ENCODE results near the gene ASIC1.

ASIC1 gene

DNA sequence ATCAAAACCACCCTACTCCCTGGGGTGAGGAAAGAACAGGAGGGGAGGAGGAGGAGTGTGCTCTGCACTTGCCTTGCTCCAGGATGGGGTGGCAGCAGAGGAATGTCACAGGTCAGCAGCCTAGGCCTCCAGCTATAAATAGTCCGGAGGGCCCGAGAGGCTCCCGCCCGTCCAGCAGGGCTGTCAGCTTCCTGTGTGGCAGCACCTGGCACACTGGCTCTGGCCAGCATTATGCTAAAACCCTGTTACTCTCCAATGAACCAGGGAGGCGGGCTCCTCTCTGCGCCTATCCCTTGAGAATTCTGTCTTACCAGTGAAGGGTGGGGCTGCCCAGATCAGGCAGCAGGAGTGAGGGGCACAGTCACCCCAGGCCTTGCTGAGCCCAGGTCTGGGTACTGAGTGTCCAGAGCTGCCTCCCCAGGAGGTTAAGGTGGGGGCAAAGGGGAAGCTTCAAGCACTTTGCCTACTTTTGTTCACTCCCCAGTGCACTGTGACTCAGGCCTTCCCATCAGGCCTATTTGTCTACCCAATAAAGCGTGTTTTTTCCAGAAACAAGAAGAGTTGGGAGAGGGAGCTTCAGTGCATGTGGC, 53.5 kb downstream of the ASIC1 start:
- TF ChIP-seq Cebpa-rat (IDR thresholded peaks at IDR 0.05): no peak
- Histone ChIP-seq H3K4me1 (peaks cover 63% of the 10 kb centered on the region), H4K20me1 (peaks cover 32% of the 10 kb centered on the region), H3K36me3 (peaks cover 17% of the 10 kb centered on the region), H3K9ac (peak overlapping the region; percentile 79), H3K27me3 (no peaks in the 10 kb centered on the region), H3K9me3 (no peaks in the 10 kb centered on the region), H3K4me2 (peak overlapping the region; percentile 94), H3K4me3 (peak overlapping the region; percentile 99), H3K27ac (peak overlapping the region; percentile 88)

DNA sequence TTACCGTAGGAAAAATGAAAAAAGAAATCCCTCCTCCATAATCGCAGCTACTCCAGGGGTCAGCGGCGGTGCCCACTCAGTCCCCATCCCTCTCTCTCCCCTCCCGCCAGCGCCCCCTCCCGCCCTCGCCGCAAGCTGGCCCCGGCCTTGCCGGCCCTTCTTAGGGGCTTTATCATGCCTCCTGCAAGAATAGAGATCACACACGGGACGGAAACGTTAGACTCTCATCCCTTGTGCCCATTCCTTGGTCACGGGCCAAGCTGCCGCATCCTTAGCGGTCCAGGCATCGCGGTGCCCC, 53.9 kb downstream of the ASIC1 start:
- peak overlapping the region; percentile 79 for H3K9ac ChIP-seq
- peaks cover 63% of the 10 kb centered on the region for H3K4me1 ChIP-seq
- TF ChIP-seq Cebpa-rat (IDR thresholded peaks at IDR 0.05): no peak
- peaks cover 36% of the 10 kb centered on the region for H4K20me1 ChIP-seq
- no peaks in the 10 kb centered on the region for H3K27me3 ChIP-seq
- peak overlapping the region; percentile 99 for H3K4me3 ChIP-seq
- peak overlapping the region; percentile 88 for H3K27ac ChIP-seq
- peak overlapping the region; percentile 94 for H3K4me2 ChIP-seq
- H3K36me3 ChIP-seq: peaks cover 21% of the 10 kb centered on the region
- H3K9me3 ChIP-seq: no peaks in the 10 kb centered on the region

DNA sequence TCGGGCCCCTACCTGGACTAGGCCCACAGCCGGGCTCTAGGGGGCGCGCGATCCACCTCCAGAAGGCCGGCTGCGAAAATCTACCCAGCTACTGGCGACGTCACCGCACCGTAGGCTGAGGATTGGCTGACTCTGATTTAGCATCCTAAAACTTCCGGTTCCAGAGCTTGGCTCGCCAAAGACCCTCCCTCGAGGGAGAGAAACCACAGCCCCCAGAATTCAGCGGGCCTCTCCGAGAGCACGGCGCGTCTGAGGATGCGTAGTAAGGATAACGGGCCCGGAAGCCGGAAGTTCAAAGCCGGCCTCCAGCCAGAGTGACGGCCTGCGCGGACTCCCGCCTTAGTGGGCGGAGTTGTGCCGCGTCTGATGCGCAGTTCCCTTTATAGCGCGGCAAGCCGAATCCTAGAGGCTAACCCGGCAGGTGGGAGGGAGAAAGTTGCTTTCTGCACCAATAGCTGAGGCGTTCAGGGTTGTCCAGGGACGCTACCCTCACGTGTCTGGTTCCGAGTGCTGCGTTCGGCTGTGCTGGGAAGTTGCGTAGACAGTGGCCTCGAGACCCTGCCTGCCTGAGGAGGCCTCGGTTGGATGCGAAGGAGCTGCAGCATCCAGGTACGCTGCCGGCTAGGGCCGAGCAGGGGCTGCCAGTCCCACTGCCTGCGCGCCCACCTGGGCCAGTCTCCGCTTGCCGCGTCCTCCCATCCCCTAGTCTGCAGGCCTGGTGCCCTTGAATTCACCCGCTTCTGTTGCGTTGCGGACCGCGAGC, 54.5 kb downstream of the ASIC1 start, which contains the start of gene COX14:
COX14 (plus strand) TSS at position 544 of the 763 bp plus-strand sequence. CDS start 7,808 bp downstream, outside the sequence.
- Histone ChIP-seq H3K9ac (peak within 1 kb of the TSS; percentile 94), H4K20me1 (peaks cover 42% of the 10 kb centered on the region), H3K36me3 (peaks cover 27% of the 10 kb centered on the region), H3K27ac (peak within 1 kb of the TSS; percentile 89), H3K4me3 (peak within 1 kb of the TSS; percentile 99), H3K4me2 (peak within 1 kb of the TSS; percentile 94), H3K9me3 (no peaks in the 10 kb centered on the region), H3K27me3 (no peaks in the 10 kb centered on the region), H3K4me1 (peaks cover 62% of the 10 kb centered on the region)
- no peak for TF ChIP-seq Cebpa-rat (IDR thresholded peaks at IDR 0.05)

DNA sequence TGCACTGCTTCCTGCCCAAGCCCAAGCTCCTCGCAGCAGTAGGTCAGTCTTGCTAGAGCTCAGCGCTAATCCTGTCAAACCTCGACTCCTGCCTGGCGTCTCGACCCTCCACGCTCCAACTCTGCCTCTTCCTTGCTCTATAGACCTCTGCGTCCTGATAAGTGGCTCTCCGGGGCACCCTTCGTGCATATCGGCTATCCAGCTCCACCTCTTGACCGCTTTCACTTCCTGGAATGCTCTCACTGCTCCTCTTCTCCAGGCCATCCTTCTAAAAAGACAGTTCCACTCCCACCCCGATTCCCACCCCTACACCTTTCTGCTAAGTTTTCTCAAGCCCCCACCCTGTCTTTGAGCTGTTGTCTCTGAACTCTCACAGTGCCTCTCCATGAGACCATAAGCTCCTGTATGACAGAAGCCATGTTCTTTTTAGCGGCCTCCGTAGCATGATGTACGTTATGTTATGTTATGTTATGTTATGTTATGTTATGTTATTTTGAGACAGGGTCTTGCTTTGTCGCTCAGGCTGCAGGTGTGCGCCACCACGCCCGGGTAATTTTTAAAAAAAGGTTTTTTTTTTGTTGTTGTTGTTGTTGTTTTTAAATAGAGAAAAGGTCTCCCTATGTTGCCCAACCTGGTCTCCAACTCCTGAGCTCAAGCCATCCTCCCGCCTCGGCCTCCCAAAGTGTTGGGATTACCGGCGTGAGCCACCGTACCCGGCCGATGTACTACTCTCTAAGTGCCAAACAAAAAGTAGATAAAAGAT, 55.2 kb downstream of the ASIC1 start:
- H3K9me3 ChIP-seq: no peaks in the 10 kb centered on the region
- H3K4me1 ChIP-seq: peaks cover 55% of the 10 kb centered on the region
- H3K36me3 ChIP-seq: peaks cover 33% of the 10 kb centered on the region
- peak overlapping the region; percentile 89 for H3K27ac ChIP-seq
- peak overlapping the region; percentile 99 for H3K4me3 ChIP-seq
- H3K27me3 ChIP-seq: no peaks in the 10 kb centered on the region
- H3K4me2 ChIP-seq: peak overlapping the region; percentile 86
- no peak for TF ChIP-seq Cebpa-rat (IDR thresholded peaks at IDR 0.05)
- H3K9ac ChIP-seq: peak overlapping the region; percentile 94
- peaks cover 49% of the 10 kb centered on the region for H4K20me1 ChIP-seq

DNA sequence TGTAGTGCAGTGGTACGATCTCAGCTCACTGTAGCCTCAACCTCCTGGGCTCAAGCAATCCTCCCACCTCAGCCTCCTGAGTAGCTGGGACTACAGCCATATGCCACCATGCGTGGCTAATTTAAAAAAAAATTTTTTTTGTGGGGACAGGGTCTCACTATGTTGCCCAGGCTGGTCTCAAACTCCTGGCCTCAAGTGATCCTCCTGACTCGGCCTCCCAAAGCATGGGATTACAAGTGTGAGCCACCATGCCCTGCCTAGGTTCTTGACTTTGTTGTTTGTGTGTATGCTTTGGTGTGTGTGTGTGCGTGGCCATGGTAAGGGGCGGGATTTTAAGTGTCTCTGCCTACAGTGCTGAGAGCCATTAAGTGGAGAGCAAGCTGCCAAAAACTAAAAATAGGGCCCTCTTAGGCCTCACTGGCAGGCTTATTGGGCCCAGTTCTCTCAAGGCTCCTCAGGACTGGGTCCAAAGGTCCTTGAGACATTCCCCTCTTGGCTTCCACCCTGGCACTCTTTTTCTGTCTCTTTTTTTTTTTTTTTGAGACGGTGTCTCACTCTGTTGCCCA, 59.7 kb downstream of the ASIC1 start:
- Histone ChIP-seq H3K27me3 (no peaks in the 10 kb centered on the region), H3K9me3 (no peaks in the 10 kb centered on the region), H3K4me2 (no peak overlapping the region), H3K27ac (no peak overlapping the region), H3K36me3 (peaks cover 75% of the 10 kb centered on the region), H4K20me1 (peaks cover 82% of the 10 kb centered on the region), H3K4me3 (no peak overlapping the region), H3K4me1 (peaks cover 18% of the 10 kb centered on the region), H3K9ac (no peak overlapping the region)
- TF ChIP-seq Cebpa-rat (IDR thresholded peaks at IDR 0.05): no peak

DNA sequence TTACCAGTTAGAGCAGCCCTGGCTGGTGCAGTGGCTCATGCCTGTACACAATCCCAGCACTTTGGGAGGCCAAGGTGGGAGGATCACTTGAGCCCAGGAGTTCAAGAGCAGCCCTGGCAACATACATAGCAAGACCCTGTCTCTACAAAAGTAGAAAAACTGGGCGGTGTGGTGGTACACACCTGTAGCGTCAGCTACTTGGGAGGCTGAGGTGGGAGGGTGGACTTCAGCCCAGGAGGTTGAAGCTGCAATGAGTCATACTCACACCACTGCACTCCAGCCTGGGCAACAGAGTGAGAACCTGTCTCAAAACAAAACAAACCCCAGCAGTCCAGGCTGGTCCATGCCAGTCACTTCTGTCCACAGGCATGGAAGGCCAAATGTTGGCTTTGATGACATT, 62.0 kb downstream of the ASIC1 start:
- H3K27ac ChIP-seq: no peak overlapping the region
- H3K36me3 ChIP-seq: peaks cover 94% of the 10 kb centered on the region
- H3K4me3 ChIP-seq: no peak overlapping the region
- H3K9me3 ChIP-seq: no peaks in the 10 kb centered on the region
- H3K4me1 ChIP-seq: peaks cover 2% of the 10 kb centered on the region
- no peak overlapping the region for H3K9ac ChIP-seq
- no peak for TF ChIP-seq Cebpa-rat (IDR thresholded peaks at IDR 0.05)
- no peak overlapping the region for H3K4me2 ChIP-seq
- peaks cover 85% of the 10 kb centered on the region for H4K20me1 ChIP-seq
- H3K27me3 ChIP-seq: no peaks in the 10 kb centered on the region

DNA sequence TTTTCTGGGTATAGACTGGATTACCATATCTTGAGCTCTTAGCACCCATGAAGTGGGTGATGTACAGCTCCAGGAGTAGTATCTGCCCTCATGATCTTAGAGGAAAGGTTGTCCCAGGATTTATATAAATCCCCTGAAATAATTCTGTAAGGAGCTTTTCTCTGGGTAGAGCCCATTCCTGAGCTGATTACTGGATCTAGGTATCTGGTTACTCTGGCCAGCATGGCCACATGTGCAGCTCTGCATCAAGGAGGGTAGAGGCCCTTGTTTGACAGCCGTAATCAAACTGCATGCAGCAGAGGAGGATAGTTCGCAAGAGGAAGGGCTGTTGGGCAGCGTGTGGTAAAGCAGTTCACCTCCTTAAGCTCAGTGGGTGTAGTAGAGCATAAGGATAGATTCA, 63.1 kb downstream of the ASIC1 start:
- no peak overlapping the region for H3K27ac ChIP-seq
- H3K9me3 ChIP-seq: no peaks in the 10 kb centered on the region
- peaks cover 93% of the 10 kb centered on the region for H3K36me3 ChIP-seq
- peaks cover 88% of the 10 kb centered on the region for H4K20me1 ChIP-seq
- peaks cover 11% of the 10 kb centered on the region; the same call in 1 of the 2 replicates for H3K4me1 ChIP-seq
- no peak overlapping the region for H3K9ac ChIP-seq
- no peaks in the 10 kb centered on the region for H3K27me3 ChIP-seq
- no peak for TF ChIP-seq Cebpa-rat (IDR thresholded peaks at IDR 0.05)
- no peak overlapping the region for H3K4me3 ChIP-seq
- H3K4me2 ChIP-seq: no peak overlapping the region

DNA sequence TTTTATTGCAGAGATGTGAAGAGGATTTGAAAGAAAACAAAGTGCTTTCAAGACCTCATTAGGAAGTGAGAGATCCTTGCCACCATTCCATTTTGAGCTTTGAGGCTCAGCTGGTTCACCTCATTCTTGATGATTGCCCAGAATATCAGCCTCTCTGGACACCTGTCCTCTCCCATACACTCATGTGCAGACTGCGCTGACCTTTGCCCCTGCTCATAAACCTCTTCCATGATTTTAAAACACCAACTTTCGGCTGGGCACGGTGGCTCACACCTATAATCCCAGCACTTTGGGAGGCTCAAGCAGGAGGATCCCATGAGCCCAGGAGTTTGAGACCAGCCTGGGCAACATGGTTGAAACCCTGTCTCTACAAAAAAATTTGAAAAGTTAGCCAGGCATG, 63.6 kb downstream of the ASIC1 start:
- no peaks in the 10 kb centered on the region for H3K27me3 ChIP-seq
- no peak overlapping the region for H3K9ac ChIP-seq
- peaks cover 89% of the 10 kb centered on the region for H4K20me1 ChIP-seq
- peaks cover 14% of the 10 kb centered on the region; the same call in 1 of the 2 replicates for H3K4me1 ChIP-seq
- H3K4me3 ChIP-seq: no peak overlapping the region
- no peak overlapping the region for H3K4me2 ChIP-seq
- H3K27ac ChIP-seq: no peak overlapping the region
- TF ChIP-seq Cebpa-rat (IDR thresholded peaks at IDR 0.05): no peak
- peaks cover 92% of the 10 kb centered on the region for H3K36me3 ChIP-seq
- no peaks in the 10 kb centered on the region for H3K9me3 ChIP-seq

DNA sequence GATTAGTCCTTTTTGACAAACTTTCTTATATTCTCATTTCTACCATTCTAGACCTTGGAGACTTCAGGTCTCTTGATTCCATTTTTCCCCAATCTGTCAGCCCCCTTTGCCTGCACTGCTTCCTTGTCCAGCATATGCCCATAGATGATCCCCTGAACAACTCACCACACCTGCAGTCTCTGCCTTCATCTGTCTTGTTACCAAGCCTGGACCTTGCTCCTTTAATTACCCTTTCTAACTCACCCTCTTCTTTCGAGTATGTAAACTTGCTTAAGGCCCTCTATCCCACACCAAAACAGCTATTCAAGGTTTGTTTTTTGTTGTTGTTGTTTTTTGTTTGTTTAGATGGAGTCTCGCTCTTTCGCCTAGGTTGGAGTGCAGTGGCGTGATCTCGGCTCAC, 64.2 kb downstream of the ASIC1 start:
- peaks cover 84% of the 10 kb centered on the region for H4K20me1 ChIP-seq
- H3K4me3 ChIP-seq: no peak overlapping the region
- TF ChIP-seq Cebpa-rat (IDR thresholded peaks at IDR 0.05): no peak
- H3K4me2 ChIP-seq: no peak overlapping the region
- H3K36me3 ChIP-seq: peaks cover 90% of the 10 kb centered on the region
- no peaks in the 10 kb centered on the region for H3K27me3 ChIP-seq
- H3K9ac ChIP-seq: no peak overlapping the region
- H3K9me3 ChIP-seq: no peaks in the 10 kb centered on the region
- H3K4me1 ChIP-seq: peaks cover 14% of the 10 kb centered on the region; the same call in 1 of the 2 replicates
- no peak overlapping the region for H3K27ac ChIP-seq
